Measurements from ENCODE around the gene CXCL3. TPM values are rescaled to one million over a fixed set of nuclear protein-coding genes. Genes with fewer than 3 reads are reported as not detected.

Gene CXCL3
- total and polyA plus RNA-seq, 9 of the 15 experiments (the other 6 are each of a cell fraction or from before 2014, with no cell fraction given): 2.3 to 8.9 (median 6.1) TPM

- TF ChIP-seq ETV6 (IDR thresholded peaks at IDR 0.05; ENCODE audit: borderline replicate concordance in 1 of 2, low read depth in 2 of 2, low read length in 1 of 2) (no peak), ETV6 (CRISPR knock-in tag; IDR thresholded peaks at IDR 0.05; ENCODE audit: borderline replicate concordance) (no peak), IRF1 (CRISPR knock-in tag; IDR thresholded peaks at IDR 0.05; ENCODE audit: borderline replicate concordance) (no peak), BRD4 (IDR thresholded peaks at IDR 0.05) (peak; percentile 83), MTA3 (IDR thresholded peaks at IDR 0.05; ENCODE audit: borderline replicate concordance) (no peak), ZNF507 (tag; conservative IDR thresholded peaks at IDR 0.05) (no peak), ZNF445 (CRISPR knock-in tag; IDR thresholded peaks at IDR 0.05; ENCODE audit: low read depth) (no peak), STAG1 (CRISPR knock-in tag; IDR thresholded peaks at IDR 0.05; ENCODE audit: borderline replicate concordance) (no peak), ELK1 (CRISPR knock-in tag; IDR thresholded peaks at IDR 0.05) (no peak), ZC3H11A (IDR thresholded peaks at IDR 0.05; ENCODE audit: low read depth, low read length) (no peak), ZFP1 (CRISPR knock-in tag; IDR thresholded peaks at IDR 0.05) (0 out of 2 replicates have a peak, but pooled peaks have one; percentile 12), GABPB2 (CRISPR knock-in tag; conservative IDR thresholded peaks at IDR 0.05) (no peak), TCFL5 (CRISPR knock-in tag; conservative IDR thresholded peaks at IDR 0.05) (no peak), ILF3 (IDR thresholded peaks at IDR 0.05; ENCODE audit: borderline replicate concordance) (no peak), SRSF9 (IDR thresholded peaks at IDR 0.05; ENCODE audit: borderline replicate concordance, low read depth, low read length) (no peak), ELF4 (CRISPR knock-in tag; IDR thresholded peaks at IDR 0.05) (no peak), ZNF79 (CRISPR knock-in tag; IDR thresholded peaks at IDR 0.05; ENCODE audit: low read depth) (no peak), BRD9 (IDR thresholded peaks at IDR 0.05; ENCODE audit: low read depth, partially characterized antibody) (no peak), TEAD4 (IDR thresholded peaks at IDR 0.05; ENCODE audit: low read length) (no peak), TEAD4 (CRISPR knock-in tag; IDR thresholded peaks at IDR 0.05; ENCODE audit: borderline replicate concordance) (no peak), ZNF449 (CRISPR knock-in tag; IDR thresholded peaks at IDR 0.05) (0 out of 2 replicates have a peak, but pooled peaks have one; percentile 36), ZNF695 (CRISPR knock-in tag; IDR thresholded peaks at IDR 0.05) (no peak), L3MBTL2 (IDR thresholded peaks at IDR 0.05) (no peak), ZNF212 (CRISPR knock-in tag; IDR thresholded peaks at IDR 0.05) (no peak), ZNF584 (CRISPR knock-in tag; IDR thresholded peaks at IDR 0.05; ENCODE audit: low read depth) (no peak)
- TF ChIP-seq, protein P1, sequence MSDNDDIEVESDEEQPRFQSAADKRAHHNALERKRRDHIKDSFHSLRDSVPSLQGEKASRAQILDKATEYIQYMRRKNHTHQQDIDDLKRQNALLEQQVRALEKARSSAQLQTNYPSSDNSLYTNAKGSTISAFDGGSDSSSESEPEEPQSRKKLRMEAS (CRISPR knock-in tag; IDR thresholded peaks at IDR 0.05): no peak
These were observed 20.8 kb upstream of the CXCL3 start (continued) for GRCh38 chr4:74059161-74059829.

Data from K562 (cell line).